Activated T-cell treated with anti-CD3 and anti-CD28 coated beads for 24 hours (primary cell): Measurements from ENCODE around the gene ADCY4.

ENCODE experiments used
- DNase-seq: peaks from one replicate; pipeline ENCODE4 v3.0.0-alpha.2; 2020; ENCODE audit warnings: low read depth

The ADCY4 gene

GRCh38 chr14:24315807-24316596 lies 18.9 kb downstream of the ADCY4 start:
- DNase-seq, result no peak

- DNase-seq, result no peak
Measured at GRCh38 chr14:24315243-24315806, 19.5 kb downstream of the ADCY4 start.

DNA sequence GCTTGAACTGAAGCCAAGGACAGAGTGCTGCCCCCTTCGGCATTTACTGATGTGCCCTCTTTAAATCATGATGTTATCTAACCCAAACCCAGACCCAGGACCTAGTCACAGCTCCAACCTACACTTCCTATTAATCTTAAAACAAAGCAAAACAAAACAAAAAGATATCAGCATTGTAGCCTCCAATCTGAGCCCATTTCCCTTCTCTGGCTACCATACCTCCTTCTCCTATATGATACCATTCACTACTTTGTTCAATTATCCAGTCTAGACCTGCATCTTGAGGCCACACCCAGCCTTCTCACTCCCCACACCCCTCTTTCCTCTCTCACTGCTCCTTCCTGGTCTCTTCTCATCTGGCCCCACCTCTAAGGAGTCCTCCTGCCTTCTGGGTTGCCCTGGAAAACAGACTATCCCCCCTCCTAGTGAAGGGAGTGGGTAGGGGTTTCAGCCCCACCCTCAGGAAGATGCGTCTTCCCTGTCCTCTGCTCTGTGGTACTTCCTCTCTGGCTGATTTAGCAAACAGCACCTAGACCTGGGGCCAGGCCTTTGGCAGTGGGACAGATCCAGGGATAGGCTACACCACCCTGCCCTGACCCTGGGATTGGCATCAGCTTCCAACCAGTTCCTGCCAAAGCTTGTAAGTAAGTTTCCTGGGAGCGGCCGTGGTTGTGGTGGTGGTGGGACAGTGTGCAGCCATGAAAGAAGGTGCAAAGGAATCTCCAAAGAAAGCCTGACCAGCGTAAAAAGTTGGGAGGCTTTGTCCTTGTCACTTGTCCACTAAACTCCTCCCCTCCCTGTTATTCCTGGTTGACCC lies 20.3 kb downstream of the ADCY4 start:
- DNase-seq, result no peak

GRCh38 chr14:24313913-24314312 lies 21.0 kb downstream of the ADCY4 start:
- no peak for DNase-seq

GRCh38 chr14:24312736-24313507 lies 21.9 kb downstream of the ADCY4 start:
- DNase-seq, result no peak

DNA sequence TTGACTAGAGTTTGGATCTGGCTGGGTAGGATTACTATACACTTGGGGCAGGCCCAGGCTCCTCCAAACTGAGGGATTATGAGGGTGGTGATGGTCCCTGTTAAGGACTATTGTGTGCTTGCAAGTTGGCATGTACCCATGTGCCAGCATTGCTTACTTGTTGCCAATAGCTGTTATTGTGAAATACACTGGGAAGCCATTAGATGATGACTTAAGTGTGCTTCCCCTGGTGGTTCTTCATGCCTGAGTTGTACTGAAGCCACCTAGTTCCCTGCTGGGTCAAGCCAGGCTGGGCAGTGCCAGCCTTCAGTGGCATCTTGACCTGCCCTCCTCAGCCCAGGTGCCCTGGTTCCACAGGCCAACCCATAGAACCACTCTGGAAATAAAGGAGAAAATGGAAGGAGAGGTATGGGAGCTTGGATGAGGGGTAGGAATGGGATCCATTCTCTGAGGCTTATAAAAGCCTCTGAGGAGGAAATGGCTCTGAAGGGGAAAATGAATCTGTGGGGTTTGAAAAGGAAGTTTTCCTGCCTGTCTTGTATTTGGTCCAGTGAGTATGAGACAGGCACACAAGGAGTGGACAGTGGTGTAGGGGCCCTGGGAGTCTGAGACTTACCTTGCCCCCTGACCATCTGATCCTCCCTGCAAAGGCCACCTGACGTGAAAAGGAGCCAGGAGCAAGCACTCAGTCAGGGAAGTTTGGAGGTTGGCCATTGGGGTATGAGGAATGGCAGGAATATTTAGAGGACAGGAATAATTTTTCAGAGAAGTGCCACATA lies 22.8 kb downstream of the ADCY4 start:
- no peak for DNase-seq

- DNase-seq, result peak; percentile 47
Measured at GRCh38 chr14:24310646-24311604, 23.9 kb downstream of the ADCY4 start, which contains the start of gene LTB4R. TSS of gene LTB4R (plus strand) at chr14:24311502. CDS start at chr14:24315652, 4,150 bp downstream.

GRCh38 chr14:24310265-24310645 lies 24.6 kb downstream of the ADCY4 start:
- no peak for DNase-seq

- no peak for DNase-seq
Measured at GRCh38 chr14:24309538-24310264, 25.2 kb downstream of the ADCY4 start, which contains the start of gene LTB4R2. TSS of gene LTB4R2 (plus strand) at chr14:24310140. CDS start at chr14:24310665, 525 bp downstream.

- no peak for DNase-seq
Measured at GRCh38 chr14:24308342-24309124, 26.3 kb downstream of the ADCY4 start.

- DNase-seq, result no peak
Measured at GRCh38 chr14:24307575-24308341, 27.1 kb downstream of the ADCY4 start, which contains the start of gene CIDEB. TSS of gene CIDEB (minus strand) at chr14:24307977. CDS start at chr14:24307858, 119 bp downstream.

- no peak for DNase-seq
Measured at GRCh38 chr14:24307156-24307574, 27.7 kb downstream of the ADCY4 start.

DNA sequence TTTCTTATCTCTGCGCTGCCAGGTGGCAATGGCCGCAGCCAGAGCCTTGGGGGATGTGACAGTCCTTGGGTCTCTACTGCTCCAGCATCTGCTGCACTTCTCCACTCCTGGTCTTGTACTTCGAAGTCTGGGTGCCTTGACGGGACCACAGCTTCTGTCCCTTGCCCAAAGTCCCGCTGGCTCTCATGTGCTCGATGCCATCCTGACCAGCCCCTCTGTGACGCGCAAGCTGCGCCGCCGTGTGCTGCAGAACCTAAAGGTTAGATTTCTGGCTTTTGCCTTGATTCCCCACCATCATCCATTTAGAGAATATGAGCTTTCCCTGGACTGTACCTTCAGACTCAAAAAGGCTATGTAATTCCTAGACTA lies 30.9 kb downstream of the ADCY4 start:
- no peak for DNase-seq

DNA sequence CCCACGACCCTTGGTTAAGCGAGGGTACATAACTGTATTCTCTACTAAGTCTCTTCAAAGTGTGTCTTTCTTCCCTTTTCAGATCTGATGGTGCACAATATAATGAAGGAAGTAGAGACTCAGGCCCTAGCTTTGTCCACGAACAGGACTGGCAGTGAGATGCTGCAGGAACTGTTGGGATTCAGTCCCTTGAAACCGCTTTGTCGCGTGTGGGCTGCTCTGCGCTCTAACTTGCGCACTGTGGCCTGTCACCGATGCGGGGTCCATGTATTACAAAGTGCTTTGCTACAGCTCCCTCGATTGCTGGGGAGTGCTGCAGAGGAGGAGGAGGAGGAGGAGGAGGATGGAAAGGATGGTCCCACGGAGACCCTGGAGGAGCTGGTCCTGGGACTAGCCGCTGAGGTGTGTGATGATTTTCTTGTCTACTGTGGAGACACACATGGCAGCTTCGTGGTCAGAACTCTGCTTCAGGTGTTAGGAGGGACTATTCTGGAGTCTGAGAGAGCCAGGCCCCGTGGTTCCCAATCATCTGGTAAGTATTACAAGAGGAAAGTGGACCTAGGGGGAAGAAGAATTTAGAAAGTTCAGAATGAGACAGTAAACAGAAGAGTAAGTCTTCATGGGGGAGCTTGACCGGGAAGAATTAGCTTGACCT lies 34.4 kb downstream of the ADCY4 start:
- DNase-seq, result no peak

DNA sequence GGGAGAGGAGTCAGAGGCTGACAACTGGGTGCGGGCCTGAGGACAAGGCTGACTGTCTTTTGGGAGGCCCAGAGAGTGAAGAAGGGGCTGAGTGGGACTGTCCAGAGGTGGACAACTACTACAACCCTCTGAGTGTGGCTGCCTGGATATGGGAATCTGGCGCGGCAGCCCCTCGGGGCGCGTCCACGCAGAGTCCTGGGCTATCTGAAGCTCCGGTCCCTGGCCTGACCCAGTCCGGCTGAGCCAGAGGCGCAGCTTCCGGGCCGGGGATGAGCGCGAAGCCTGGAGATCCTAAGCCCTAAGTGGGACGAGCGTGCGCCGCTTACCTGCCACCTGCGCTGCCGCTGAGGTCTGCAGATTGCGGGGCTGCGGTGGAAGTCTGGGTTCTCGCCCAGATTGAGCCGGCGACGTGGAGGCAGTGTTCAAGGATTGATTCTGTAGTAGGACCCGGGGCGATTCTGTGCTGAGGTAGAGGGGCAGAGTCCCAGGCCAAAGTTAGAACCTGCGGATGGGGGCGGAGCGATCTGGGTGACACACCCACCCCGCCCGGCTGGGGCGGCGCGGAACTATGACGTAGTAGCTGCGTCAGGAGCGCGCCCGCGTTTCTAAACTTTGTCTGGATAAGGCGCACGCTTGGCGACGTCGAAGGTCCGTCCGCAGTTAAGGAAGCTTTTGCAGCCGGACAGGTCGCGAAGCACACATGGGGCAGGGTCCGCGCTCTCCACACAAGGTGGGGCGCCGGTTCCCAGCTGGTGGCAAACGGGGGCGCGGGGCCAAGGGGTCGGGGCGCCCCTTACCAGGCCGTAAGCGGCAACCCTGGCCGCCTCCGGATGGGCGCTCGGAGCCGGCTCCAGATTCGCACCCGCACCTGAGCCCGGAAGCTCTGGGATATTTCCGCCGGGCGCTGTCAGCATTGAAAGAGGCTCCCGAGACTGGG lies 35.3 kb downstream of the ADCY4 start, which contains the start of the genes DHRS1 and NOP9:
DHRS1 (minus strand) TSS at position 526 of the 937 bp plus-strand sequence. CDS start 674 bp downstream, outside the sequence.
NOP9 (plus strand) TSS at position 596 of the 937 bp plus-strand sequence; CDS start at position 701, 105 bp downstream.
- DNase-seq, result peak; percentile 91

DNA sequence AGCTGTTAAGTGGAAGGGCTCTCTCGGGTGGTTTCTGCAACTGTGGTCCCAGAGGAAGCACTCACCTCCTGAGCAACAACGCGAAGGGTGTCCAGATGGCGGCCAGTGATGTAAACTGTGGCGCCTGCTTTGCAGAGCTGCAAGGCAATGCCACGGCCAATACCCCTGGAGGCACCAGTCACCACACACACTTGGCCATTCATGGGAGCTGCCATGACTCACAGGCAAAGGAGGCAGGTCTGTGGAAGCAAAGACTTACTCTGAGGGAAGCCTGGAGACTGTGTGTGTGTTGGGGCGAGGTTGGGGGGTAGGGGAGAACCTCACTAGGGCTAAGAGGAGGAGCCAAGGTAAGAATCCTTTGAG lies 36.0 kb downstream of the ADCY4 start:
- DNase-seq, result no peak
